ENCODE results near the gene C17orf114.

DNA sequence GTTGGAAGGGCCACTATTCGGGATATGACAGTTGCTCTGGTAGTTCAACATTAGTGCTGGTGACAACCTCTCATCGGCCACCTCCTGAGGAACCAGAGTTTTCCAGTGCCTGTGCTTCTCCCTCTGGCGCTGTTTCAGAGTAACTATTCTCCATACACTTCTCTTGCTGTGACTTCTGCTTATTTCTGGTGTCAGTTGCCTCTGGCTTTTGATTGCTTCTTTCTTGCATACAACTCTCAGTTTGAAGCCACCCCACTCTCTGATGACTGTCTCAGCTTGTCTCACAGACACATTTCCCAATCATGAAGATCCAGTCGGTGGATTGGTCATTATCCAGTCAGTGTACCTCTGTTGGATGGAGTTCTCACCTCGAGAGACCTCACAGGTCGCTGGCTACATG, 33.8 kb downstream of the C17orf114 start:
- TF ChIP-seq CTCF (IDR thresholded peaks at IDR 0.05) (no peak), POLR2A (IDR thresholded peaks at IDR 0.05) (no peak)

All from testis (tissue), 2 donors.